OCI-LY1 (cell line): Measurements from ENCODE around the gene MYL6B.
"Not testable (repeated sequence)": the region's sequence is repeated elsewhere in the genome, so short reads cannot be mapped to it uniquely, and the experiment has no call there.

Source experiments
- H2AFZ ChIP-seq: fragments of 200-600 bp; sonication (generic), shearing (Covaris generic); 2 replicates; pipeline ENCODE4 v1.6.0; 2014; ENCODE audit warnings: antibody characterized with exemption, mild to moderate bottlenecking, low read length
- H3F3A ChIP-seq: fragments of 200-600 bp; sonication (generic), shearing (Covaris generic); 2 replicates; pipeline ENCODE4 v1.6.0; 2014; ENCODE audit warnings: mild to moderate bottlenecking, antibody characterized with exemption, low read length, moderate library complexity; ENCODE audit not compliant: insufficient read depth
- H3K27ac ChIP-seq: fragments of 200-600 bp; sonication (generic); 2 replicates; pipeline ENCODE4 v1.5.1; 2014; ENCODE audit warnings: low read length, mixed run types, mild to moderate bottlenecking, low read depth; ENCODE audit not compliant: poor library complexity, severe bottlenecking
- H3K27me3 ChIP-seq: fragments of 200-600 bp; sonication (generic); 2 replicates; pipeline ENCODE4 v1.6.0; 2014; ENCODE audit warnings: antibody characterized with exemption, mild to moderate bottlenecking, low read length, moderate library complexity; ENCODE audit not compliant: insufficient read depth
- H3K36me3 ChIP-seq: fragments of 200-600 bp; sonication (generic); 2 replicates; pipeline ENCODE4 v1.6.1; 2014; ENCODE audit warnings: mild to moderate bottlenecking, antibody characterized with exemption, low read length, moderate library complexity, mixed read lengths; ENCODE audit not compliant: insufficient read depth
- H3K4me1 ChIP-seq: fragments of 200-600 bp; sonication (generic); 2 replicates; pipeline ENCODE4 v1.5.1; 2014; ENCODE audit warnings: mild to moderate bottlenecking, low read length, moderate library complexity; ENCODE audit not compliant: insufficient read depth, severe bottlenecking
- H3K4me2 ChIP-seq: fragments of 200-600 bp; sonication (generic), shearing (Covaris generic); 2 replicates; pipeline ENCODE4 v1.6.1; 2014; ENCODE audit warnings: low read length
- H3K4me3 ChIP-seq: fragments of 200-600 bp; sonication (generic); 2 replicates; pipeline ENCODE4 v1.5.1; 2014; ENCODE audit warnings: low read length, low read depth, mild to moderate bottlenecking, mixed read lengths; ENCODE audit not compliant: poor library complexity, severe bottlenecking
- H3K79me2 ChIP-seq: fragments of 200-600 bp; shearing (Covaris generic); 2 replicates; pipeline ENCODE4 v1.6.1; 2016; ENCODE audit warnings: mixed run types, low read length, mixed read lengths; ENCODE audit not compliant: insufficient read depth
- H3K9ac ChIP-seq: fragments of 200-600 bp; sonication (generic), shearing (Covaris generic); 2 replicates; pipeline ENCODE4 v1.6.1; 2014; ENCODE audit warnings: mild to moderate bottlenecking, low read length, mixed read lengths
- H3K9me2 ChIP-seq: fragments of 200-600 bp; sonication (generic), shearing (Covaris generic); 2 replicates; pipeline ENCODE4 v1.6.1; 2014; ENCODE audit warnings: low read depth, mild to moderate bottlenecking, low read length, mixed read lengths
- H3K9me3 ChIP-seq: fragments of 200-600 bp; shearing (Covaris generic); 2 replicates; pipeline ENCODE4 v1.6.1; 2014; ENCODE audit warnings: low read length, mixed read lengths
- H4K20me1 ChIP-seq: fragments of 200-600 bp; sonication (generic), shearing (Covaris generic); 2 replicates; pipeline ENCODE4 v1.6.0; 2016; ENCODE audit warnings: mild to moderate bottlenecking, low read length; ENCODE audit not compliant: insufficient read depth
- EZH2 ChIP-seq: fragments of 200-600 bp; sonication (generic), shearing (Covaris generic); IDR thresholded peaks from 2 replicates; pipeline ENCODE4 v1.8.0; 2017; ENCODE audit warnings: borderline replicate concordance, mixed run types, mild to moderate bottlenecking, antibody characterized with exemption, low read length, moderate library complexity, mixed read lengths
- TF ChIP-seq, protein P1 (sequence below): fragments of 200-600 bp; sonication (generic), shearing (Covaris generic); IDR thresholded peaks from 2 replicates; pipeline ENCODE4 v1.5.1; 2017; ENCODE audit warnings: mild to moderate bottlenecking, antibody characterized with exemption, low read length, moderate library complexity, mixed read lengths

The MYL6B gene

DNA sequence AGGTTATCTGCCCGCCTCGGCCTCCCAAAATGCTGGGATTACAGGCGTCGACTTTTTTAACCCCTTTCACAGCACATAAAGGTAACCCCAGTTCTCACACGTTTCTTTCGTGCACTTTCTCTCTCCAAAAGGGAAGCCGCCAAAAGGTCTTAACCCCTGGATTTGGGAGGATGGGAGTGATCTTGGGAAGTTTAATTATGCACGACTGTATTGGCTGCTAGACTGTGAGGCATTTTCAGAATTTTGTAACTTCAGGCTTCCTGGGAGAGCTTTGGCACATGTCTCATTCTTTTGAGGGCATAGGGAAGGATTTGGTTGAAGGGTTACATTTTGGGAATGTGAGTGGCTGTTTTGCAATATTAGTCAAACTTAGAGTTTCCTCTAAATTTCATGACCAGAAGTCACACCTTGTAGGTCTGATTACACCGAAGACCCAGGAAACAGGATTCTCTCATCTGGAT, 38.3 kb downstream of the MYL6B start:
- no peaks in the 10 kb centered on the region for H4K20me1 ChIP-seq
- peaks cover 37% of the 10 kb centered on the region for H3K4me1 ChIP-seq
- peak overlapping the region; percentile 98 for H3K4me3 ChIP-seq
- no peak for TF ChIP-seq EZH2
- TF ChIP-seq, protein P1, sequence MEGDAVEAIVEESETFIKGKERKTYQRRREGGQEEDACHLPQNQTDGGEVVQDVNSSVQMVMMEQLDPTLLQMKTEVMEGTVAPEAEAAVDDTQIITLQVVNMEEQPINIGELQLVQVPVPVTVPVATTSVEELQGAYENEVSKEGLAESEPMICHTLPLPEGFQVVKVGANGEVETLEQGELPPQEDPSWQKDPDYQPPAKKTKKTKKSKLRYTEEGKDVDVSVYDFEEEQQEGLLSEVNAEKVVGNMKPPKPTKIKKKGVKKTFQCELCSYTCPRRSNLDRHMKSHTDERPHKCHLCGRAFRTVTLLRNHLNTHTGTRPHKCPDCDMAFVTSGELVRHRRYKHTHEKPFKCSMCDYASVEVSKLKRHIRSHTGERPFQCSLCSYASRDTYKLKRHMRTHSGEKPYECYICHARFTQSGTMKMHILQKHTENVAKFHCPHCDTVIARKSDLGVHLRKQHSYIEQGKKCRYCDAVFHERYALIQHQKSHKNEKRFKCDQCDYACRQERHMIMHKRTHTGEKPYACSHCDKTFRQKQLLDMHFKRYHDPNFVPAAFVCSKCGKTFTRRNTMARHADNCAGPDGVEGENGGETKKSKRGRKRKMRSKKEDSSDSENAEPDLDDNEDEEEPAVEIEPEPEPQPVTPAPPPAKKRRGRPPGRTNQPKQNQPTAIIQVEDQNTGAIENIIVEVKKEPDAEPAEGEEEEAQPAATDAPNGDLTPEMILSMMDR, result no peak
- peak overlapping the region; percentile 78 for H3K27ac ChIP-seq
- H3K27me3 ChIP-seq, result no peaks in the 10 kb centered on the region
- no peak overlapping the region for H2AFZ ChIP-seq
- peaks cover 18% of the 10 kb centered on the region for H3K36me3 ChIP-seq
- peaks cover 9% of the 10 kb centered on the region; the same call in 1 of the 2 replicates for H3F3A ChIP-seq
- H3K9ac ChIP-seq, result no peak overlapping the region; the same call in 1 of the 2 replicates
- peaks cover 24% of the 10 kb centered on the region for H3K79me2 ChIP-seq
- H3K9me2 ChIP-seq, result no peaks in the 10 kb centered on the region
- peak overlapping the region; percentile 100 for H3K4me2 ChIP-seq
- H3K9me3 ChIP-seq, result no peaks in the 10 kb centered on the region

DNA sequence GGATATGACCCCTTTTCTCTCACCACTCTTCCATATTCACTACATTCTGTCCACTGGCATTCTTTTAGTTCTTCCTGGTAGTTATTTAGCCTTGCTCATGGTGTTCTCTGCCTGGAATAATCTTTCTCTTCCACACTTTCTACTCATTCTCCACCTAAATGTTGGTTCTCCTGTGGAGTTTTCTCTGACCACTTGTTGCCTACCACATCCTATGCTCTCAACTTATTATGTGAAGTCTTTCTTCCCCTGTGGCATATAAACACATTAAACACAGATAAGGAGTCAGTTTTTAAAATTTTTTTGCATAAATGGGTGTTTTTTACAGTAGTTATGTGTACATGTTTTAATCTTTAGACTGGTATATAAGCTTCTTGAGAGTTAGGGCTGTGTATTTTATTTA, 40.2 kb downstream of the MYL6B start:
- Histone ChIP-seq H3K9ac (no peak overlapping the region), H2AFZ (no peak overlapping the region)

DNA sequence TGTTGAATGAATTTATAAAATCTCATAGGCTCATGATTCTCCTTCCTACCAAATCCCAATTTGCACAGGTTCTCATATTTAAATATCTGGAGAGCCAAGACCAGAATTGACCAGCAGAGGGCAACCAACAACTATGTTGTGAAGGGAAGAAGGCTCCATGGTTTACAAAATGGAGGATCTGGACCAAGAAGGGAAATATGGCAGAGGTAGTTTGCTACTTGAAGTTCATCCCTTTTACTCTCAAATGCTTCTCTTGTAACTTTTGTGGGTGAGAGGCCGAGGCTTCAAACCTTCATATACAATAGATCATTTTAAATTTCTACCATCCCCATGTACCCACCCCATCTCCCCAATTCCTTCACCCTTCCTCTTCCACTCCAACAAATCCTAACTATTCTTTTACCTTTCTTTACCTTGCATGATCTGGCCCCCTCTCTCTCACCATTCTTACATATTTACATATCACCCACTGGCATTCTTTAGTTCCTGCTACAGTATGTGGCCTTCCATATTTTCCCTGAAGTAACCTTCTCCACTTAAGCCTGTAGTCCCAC, 40.7 kb downstream of the MYL6B start:
- peaks cover 8% of the 10 kb centered on the region for H3K79me2 ChIP-seq
- H3K9me3 ChIP-seq, result no peaks in the 10 kb centered on the region
- TF ChIP-seq, protein P1, result peak; percentile 90
- no peak for TF ChIP-seq EZH2
- H3F3A ChIP-seq, result peaks cover 9% of the 10 kb centered on the region; the same call in 1 of the 2 replicates
- H3K4me3 ChIP-seq, result no peak overlapping the region
- H3K4me2 ChIP-seq, result no peak overlapping the region
- no peaks in the 10 kb centered on the region for H3K27me3 ChIP-seq
- H2AFZ ChIP-seq, result peak overlapping the region; percentile 23; the same call in 1 of the 2 replicates
- H4K20me1 ChIP-seq, result no peaks in the 10 kb centered on the region
- no peaks in the 10 kb centered on the region for H3K36me3 ChIP-seq
- peaks cover 23% of the 10 kb centered on the region for H3K4me1 ChIP-seq
- no peak overlapping the region for H3K9ac ChIP-seq
- H3K9me2 ChIP-seq, result no peaks in the 10 kb centered on the region
- H3K27ac ChIP-seq, result no peak overlapping the region

More for the DNA sequence above, 40.2 kb downstream of the MYL6B start:
- Histone ChIP-seq H3K4me3 (no peak overlapping the region), H3K79me2 (peaks cover 13% of the 10 kb centered on the region), H3K4me1 (peaks cover 28% of the 10 kb centered on the region), H3K9me3 (no peaks in the 10 kb centered on the region), H3K36me3 (no peaks in the 10 kb centered on the region; the same call in 1 of the 2 replicates), H3K9me2 (no peaks in the 10 kb centered on the region), H3F3A (peaks cover 9% of the 10 kb centered on the region; the same call in 1 of the 2 replicates), H4K20me1 (no peaks in the 10 kb centered on the region), H3K4me2 (no peak overlapping the region), H3K27ac (no peak overlapping the region), H3K27me3 (no peaks in the 10 kb centered on the region)
- no peak for TF ChIP-seq EZH2
- TF ChIP-seq, protein P1, result no peak

DNA sequence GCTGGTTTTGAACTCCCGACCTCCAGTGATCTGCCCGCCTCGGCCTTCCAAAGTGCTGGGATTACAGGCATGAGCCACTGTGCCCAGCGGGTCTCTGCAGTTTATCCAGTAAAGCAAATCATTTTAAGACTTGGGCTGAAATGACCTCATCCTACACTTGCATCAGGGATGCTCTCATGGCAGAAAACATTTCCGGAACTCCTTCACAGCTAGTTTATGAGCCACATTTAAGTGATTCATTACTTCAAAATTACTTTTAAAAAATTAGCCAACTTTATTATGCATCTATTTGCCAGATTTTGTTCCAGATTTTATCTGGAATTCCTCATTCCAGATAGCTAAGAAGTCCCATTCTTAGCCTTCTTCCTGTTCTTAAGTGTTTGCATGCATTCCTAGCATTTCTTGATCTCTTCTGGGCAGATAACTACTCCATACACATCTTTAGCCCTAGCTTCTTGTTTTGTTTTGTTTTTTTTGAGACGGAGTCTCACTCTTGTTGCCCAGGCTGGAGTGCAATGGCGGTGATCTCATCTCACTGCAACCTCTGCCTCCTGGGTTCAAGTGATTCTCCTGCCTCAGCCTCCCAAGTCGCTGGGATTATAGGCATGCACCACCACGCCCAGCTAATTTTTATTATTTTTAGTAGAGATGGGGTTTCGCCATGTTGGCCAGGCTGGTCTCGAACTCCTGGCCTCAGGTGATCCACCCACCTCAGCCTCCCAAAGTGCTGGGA, 44.6 kb downstream of the MYL6B start:
- not testable (repeated sequence) for H3K27me3 ChIP-seq, H3K9ac ChIP-seq, H2AFZ ChIP-seq, H3K79me2 ChIP-seq, H3K9me2 ChIP-seq, H3K27ac ChIP-seq, H3K4me2 ChIP-seq, H3K4me1 ChIP-seq, H4K20me1 ChIP-seq, H3F3A ChIP-seq, H3K9me3 ChIP-seq, H3K4me3 ChIP-seq, H3K36me3 ChIP-seq
